Stimulated activated naive CD8-positive, alpha-beta T cell treated with anti-CD3 and anti-CD28 coated beads, Interleukin-15, Interleukin-2, amounts not matched to agents 100 ng/mL and 50 ng/mL, for 24 hours (primary cell): ENCODE results near the gene ITPKA.

Experiments used
- H3K27ac Mint-ChIP-seq: one replicate; pipeline ENCODE4 v1.8.0; 2021; ENCODE audit warnings: mild to moderate bottlenecking, mixed read lengths
- H3K27me3 Mint-ChIP-seq: one replicate; pipeline ENCODE4 v1.8.0; 2021; ENCODE audit warnings: mixed read lengths
- H3K36me3 Mint-ChIP-seq: one replicate; pipeline ENCODE4 v1.8.0; 2021; ENCODE audit warnings: low read depth, mixed read lengths
- H3K4me1 Mint-ChIP-seq: one replicate; pipeline ENCODE4 v1.8.0; 2021; ENCODE audit warnings: low read depth, mixed read lengths
- H3K4me3 Mint-ChIP-seq: one replicate; pipeline ENCODE4 v1.8.0; 2021; ENCODE audit warnings: mild to moderate bottlenecking, mixed read lengths
- H3K9me3 Mint-ChIP-seq: one replicate; pipeline ENCODE4 v1.8.0; 2021; ENCODE audit warnings: mixed read lengths

Gene ITPKA

DNA sequence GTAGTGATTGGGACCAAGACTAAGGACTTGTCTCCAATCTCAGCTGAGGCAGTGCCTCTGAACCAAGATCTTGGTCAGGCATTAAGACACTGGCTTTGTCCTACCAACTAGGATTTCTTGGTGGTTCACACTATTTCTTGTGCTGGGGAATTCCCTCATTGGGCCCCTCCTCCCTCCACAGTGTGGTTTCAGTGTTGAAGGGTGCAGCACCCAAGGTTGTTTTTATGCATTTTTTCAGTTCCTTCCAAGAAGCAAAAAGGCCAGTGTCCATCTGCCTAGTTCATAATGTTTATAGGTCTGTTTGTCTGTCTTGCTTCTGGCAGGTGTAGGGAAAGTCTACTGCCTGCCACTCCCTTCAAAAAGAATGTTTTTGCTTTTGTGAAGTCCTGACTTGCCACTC lies 10.6 kb upstream of the ITPKA start:
- peaks cover 5% of the 10 kb centered on the region for H3K27me3 Mint-ChIP-seq
- H3K4me1 Mint-ChIP-seq = peaks cover 30% of the 10 kb centered on the region
- no peaks in the 10 kb centered on the region for H3K9me3 Mint-ChIP-seq
- peak overlapping the region; percentile 31 for H3K27ac Mint-ChIP-seq
- H3K4me3 Mint-ChIP-seq = peak overlapping the region; percentile 66
- peaks cover 46% of the 10 kb centered on the region for H3K36me3 Mint-ChIP-seq

DNA sequence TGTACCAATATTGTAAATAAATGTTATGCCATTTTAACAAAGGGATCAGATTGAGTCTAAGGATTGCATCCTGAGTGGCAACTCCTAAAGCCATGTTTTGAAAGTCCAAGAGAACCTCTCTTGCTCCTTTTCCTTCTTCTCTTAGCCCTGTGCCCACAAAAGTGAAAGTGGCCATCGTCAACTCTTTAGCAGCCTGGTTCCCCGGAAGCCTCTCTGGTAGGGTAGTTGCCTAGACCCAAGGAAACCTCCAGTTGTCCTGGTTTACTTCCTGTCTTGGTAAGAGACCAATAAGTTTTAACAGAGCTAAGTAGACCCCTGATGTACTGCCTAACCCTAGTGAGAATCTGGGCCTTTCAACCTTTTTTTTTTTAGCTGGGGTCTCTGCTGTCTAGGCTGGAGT lies 10.2 kb upstream of the ITPKA start:
- Mint-ChIP-seq H3K4me3 (peak overlapping the region; percentile 66), H3K27me3 (peaks cover 5% of the 10 kb centered on the region), H3K9me3 (no peaks in the 10 kb centered on the region), H3K4me1 (peaks cover 32% of the 10 kb centered on the region), H3K27ac (peak overlapping the region; percentile 31), H3K36me3 (peaks cover 44% of the 10 kb centered on the region)

- H3K27me3 Mint-ChIP-seq = peaks cover 5% of the 10 kb centered on the region
- H3K4me1 Mint-ChIP-seq = peaks cover 32% of the 10 kb centered on the region
- no peak overlapping the region for H3K4me3 Mint-ChIP-seq
- peaks cover under 1% of the 10 kb centered on the region for H3K9me3 Mint-ChIP-seq
- no peak overlapping the region for H3K27ac Mint-ChIP-seq
- peaks cover 32% of the 10 kb centered on the region for H3K36me3 Mint-ChIP-seq
These were observed 8.6 kb upstream of the ITPKA start for GRCh38 chr15:41484937-41485625.

DNA sequence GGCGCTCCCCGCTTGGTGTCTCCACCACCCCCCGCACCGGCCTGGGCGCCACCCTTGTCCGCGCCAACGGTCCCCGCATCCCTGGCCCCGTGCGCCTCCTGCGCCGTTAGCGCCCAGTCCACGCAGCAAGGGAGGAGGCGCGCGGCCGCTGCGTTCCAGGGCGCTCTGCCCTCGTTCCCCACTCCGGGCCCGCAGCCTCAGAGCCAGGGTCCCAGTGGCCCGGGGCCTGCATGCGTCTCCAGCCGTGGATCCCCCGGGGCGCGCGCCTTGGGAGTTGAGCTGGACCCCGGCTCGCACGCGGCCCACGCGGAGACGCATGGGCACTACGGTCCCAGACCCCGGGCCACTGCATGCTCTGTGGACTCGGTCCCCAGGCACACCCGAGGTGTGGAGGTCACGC lies 7.4 kb upstream of the ITPKA start:
- Mint-ChIP-seq H3K4me1 (peaks cover 42% of the 10 kb centered on the region), H3K27ac (no peak overlapping the region), H3K4me3 (no peak overlapping the region), H3K36me3 (peaks cover 23% of the 10 kb centered on the region), H3K27me3 (peaks cover 7% of the 10 kb centered on the region), H3K9me3 (peaks cover 4% of the 10 kb centered on the region)

DNA sequence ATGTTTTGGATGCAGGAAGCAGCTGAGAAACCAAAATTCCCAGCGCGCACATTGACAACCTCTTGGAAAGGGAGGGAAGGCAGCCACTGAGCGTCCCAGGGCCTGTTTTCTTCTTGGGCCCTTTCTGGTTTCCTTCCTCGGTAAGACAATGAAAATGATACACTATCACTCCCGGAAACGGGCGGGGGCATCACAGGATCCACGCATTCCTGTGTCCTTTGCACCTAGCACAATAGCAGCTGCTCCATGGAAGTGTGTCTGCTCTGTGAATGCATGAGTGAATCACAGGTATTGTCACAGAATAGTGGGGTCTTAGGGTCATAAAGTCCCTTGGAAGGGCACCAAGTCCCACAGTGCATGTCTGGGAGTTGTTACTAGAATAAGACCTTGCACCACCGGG lies 6.3 kb upstream of the ITPKA start:
- peaks cover 51% of the 10 kb centered on the region for H3K4me1 Mint-ChIP-seq
- peaks cover 4% of the 10 kb centered on the region for H3K9me3 Mint-ChIP-seq
- peaks cover 15% of the 10 kb centered on the region for H3K27me3 Mint-ChIP-seq
- no peak overlapping the region for H3K4me3 Mint-ChIP-seq
- H3K27ac Mint-ChIP-seq = peak overlapping the region; percentile 89
- peaks cover 13% of the 10 kb centered on the region for H3K36me3 Mint-ChIP-seq

DNA sequence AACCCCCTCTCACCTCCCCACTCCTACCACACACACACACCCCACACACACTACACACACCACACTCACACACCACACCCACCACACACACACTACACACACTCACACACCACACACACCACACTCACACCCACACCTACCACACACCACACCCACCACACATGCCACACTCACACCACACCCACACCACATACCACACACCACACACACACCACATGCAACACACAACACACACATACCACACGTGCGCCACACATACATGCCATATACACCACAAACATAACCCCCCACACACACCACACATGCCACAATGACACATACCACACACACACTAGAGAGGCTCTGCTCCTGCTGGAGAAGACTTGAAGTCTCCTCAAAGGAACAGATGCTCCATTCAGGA lies 5.9 kb upstream of the ITPKA start:
- Mint-ChIP-seq H3K4me3 (peak overlapping the region; percentile 74), H3K27me3 (peaks cover 19% of the 10 kb centered on the region), H3K4me1 (peaks cover 52% of the 10 kb centered on the region), H3K27ac (peak overlapping the region; percentile 89), H3K9me3 (peaks cover 4% of the 10 kb centered on the region), H3K36me3 (peaks cover 11% of the 10 kb centered on the region)

DNA sequence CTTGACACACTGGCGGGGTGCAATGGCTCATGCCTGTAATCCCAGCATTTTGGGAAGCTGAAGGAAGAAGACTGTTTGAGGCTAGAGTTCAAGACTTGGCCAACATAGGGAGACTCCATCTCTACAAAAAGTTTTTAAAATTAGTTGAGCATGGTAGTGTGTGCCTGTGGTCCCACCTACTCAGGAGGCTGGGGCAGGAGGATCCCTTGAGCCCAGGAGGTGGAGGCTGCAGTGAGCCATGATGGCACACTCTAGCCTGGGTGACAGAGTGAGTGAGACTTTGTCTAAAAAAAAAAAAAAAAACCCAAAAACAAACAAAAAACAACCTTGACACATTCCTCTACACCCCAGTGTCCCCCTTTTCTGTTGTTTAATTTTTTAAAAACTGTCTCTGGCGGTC lies 4.0 kb upstream of the ITPKA start:
- H3K9me3 Mint-ChIP-seq = peaks cover 4% of the 10 kb centered on the region
- peaks cover 21% of the 10 kb centered on the region for H3K27me3 Mint-ChIP-seq
- H3K27ac Mint-ChIP-seq = no peak overlapping the region
- no peak overlapping the region for H3K4me3 Mint-ChIP-seq
- peaks cover 9% of the 10 kb centered on the region for H3K36me3 Mint-ChIP-seq
- H3K4me1 Mint-ChIP-seq = peaks cover 43% of the 10 kb centered on the region

GRCh38 chr15:41490355-41490754 lies 3.3 kb upstream of the ITPKA start:
- Mint-ChIP-seq H3K4me3 (peak overlapping the region; percentile 23), H3K4me1 (peaks cover 47% of the 10 kb centered on the region), H3K9me3 (peaks cover 4% of the 10 kb centered on the region), H3K36me3 (peaks cover 9% of the 10 kb centered on the region), H3K27ac (peak overlapping the region; percentile 64), H3K27me3 (peaks cover 25% of the 10 kb centered on the region)

DNA sequence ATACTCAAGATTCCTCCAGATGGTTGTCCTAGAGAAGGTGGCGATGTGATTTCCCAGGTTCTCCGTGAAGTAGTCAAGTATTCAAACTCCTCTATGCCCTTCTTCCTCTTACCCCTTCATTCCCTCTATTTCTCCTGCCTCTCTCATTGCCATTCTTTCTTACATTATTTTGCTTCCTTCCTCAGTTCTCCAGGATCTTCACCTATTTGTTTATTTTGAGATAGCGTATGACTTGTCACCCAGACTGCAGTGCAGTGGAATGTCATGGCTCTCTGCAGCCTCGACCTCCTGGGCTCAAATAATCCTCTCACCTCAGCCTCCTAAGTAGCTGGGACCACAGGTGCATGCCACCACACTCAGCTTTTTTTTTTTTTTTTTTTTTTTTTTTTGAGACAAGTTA lies 1.8 kb upstream of the ITPKA start:
- no peak overlapping the region for H3K4me3 Mint-ChIP-seq
- H3K27ac Mint-ChIP-seq = no peak overlapping the region
- peaks cover 47% of the 10 kb centered on the region for H3K4me1 Mint-ChIP-seq
- peaks cover 9% of the 10 kb centered on the region for H3K36me3 Mint-ChIP-seq
- peaks cover 4% of the 10 kb centered on the region for H3K9me3 Mint-ChIP-seq
- H3K27me3 Mint-ChIP-seq = peaks cover 32% of the 10 kb centered on the region

GRCh38 chr15:41492597-41493204 lies 973 bp upstream of the ITPKA start:
- Mint-ChIP-seq H3K27me3 (peaks cover 40% of the 10 kb centered on the region), H3K27ac (peak overlapping the region; percentile 61), H3K9me3 (peaks cover 4% of the 10 kb centered on the region), H3K4me1 (peaks cover 46% of the 10 kb centered on the region), H3K36me3 (peaks cover 9% of the 10 kb centered on the region), H3K4me3 (peak overlapping the region; percentile 73)

DNA sequence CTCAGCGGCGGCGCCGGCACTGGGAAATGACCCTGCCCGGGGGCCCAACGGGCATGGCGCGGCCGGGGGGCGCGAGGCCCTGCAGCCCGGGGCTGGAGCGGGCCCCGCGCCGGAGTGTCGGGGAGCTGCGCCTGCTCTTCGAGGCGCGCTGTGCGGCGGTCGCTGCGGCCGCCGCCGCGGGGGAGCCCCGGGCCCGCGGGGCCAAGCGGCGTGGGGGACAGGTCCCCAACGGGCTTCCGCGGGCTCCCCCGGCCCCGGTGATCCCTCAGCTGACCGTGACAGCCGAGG lies 172 bp downstream of the ITPKA start:
- peaks cover 36% of the 10 kb centered on the region for H3K4me1 Mint-ChIP-seq
- no peak overlapping the region for H3K4me3 Mint-ChIP-seq
- peaks cover 4% of the 10 kb centered on the region for H3K9me3 Mint-ChIP-seq
- peaks cover 4% of the 10 kb centered on the region for H3K36me3 Mint-ChIP-seq
- H3K27me3 Mint-ChIP-seq = peaks cover 47% of the 10 kb centered on the region
- no peak overlapping the region for H3K27ac Mint-ChIP-seq

GRCh38 chr15:41494190-41494921 lies 682 bp downstream of the ITPKA start:
- Mint-ChIP-seq H3K27me3 (peaks cover 52% of the 10 kb centered on the region), H3K36me3 (peaks cover 4% of the 10 kb centered on the region), H3K27ac (no peak overlapping the region), H3K4me3 (peak overlapping the region; percentile 62), H3K9me3 (peaks cover 4% of the 10 kb centered on the region), H3K4me1 (peaks cover 36% of the 10 kb centered on the region)

DNA sequence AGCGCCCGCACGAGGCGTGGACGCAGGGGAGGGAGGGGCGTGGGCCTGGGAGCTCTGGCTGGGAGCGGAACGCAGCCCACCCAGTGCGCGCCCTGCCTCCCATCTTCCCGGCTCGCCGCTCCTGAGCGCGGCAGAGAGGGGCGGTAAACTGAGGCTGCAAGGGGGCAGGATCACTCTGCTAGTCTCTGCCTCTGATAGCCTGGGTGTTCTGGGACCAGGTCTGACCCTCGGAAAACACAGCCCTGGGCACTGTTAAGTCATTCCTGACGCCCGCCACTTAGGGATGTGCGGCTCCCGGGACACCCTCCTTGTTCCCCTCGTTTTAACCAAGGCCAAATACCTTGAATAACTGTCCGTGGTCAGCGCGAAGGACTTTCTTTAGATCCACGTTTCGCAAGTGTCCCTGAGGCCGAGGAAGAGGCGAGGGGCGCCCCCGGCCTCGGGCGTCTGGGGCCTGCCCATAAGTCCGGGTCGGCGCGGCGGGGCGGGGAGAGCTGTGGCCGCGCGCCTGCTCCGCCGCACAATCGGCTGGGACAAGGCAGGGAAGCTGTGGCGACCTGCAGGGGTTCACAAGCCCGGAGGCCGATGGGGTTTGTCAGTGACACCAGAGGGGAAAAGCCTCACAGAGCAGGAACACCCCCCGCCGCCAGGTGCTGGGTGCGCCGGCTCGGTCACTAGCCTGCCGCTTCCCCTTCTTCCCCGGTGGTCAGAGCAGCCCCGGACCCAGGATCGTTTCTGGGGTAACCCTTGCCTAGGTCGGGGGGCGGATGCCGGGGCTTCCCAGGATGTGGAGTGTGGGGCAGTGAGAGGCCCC lies 1.5 kb downstream of the ITPKA start:
- peaks cover 3% of the 10 kb centered on the region for H3K36me3 Mint-ChIP-seq
- peaks cover 3% of the 10 kb centered on the region for H3K9me3 Mint-ChIP-seq
- H3K4me1 Mint-ChIP-seq = peaks cover 32% of the 10 kb centered on the region
- peak overlapping the region; percentile 65 for H3K4me3 Mint-ChIP-seq
- peaks cover 58% of the 10 kb centered on the region for H3K27me3 Mint-ChIP-seq
- no peak overlapping the region for H3K27ac Mint-ChIP-seq

DNA sequence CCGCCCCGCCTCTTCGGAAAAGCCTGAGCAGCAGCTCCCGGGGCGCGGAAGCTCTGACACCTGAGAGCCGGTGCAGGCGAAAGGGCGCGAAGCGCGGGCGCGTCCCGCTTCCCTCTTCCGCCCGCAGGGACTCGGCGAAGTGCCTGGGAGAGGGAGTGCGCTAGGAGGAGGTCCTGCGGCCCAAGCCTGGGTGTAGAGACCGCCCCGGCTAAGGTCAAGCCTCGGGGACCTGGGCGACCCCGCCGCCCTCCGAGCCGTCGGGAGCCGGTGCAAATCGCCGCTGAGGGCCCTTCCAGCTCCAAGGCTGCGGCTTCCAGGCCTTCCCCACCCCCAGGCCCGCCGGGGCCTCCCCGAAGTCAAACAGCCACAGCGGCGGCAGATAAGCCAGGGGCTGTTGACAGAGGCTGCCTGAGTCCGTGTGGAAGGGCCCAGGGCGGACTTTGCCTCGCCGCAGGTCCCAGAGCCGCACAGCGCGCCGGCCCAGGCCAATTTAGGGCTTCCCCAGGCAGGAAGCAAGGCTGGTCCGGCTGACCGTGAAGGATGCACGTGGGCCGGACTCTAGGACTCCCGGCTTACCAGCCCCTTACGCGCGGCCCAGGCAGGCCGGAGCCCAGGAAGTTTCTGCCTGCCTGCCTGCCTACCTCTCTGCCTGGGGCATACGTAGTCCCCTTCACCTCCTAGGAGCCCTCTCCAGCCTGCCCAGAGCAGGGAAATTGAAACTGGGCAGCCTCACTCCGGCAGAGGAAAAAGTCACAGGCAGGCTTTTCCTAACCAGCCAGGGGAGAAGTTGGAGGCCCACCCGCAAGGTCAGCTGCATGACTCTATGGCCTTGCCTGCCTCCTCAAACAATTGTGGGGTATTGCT lies 2.3 kb downstream of the ITPKA start:
- Mint-ChIP-seq H3K27ac (no peak overlapping the region), H3K4me3 (peak overlapping the region; percentile 65), H3K36me3 (no peaks in the 10 kb centered on the region), H3K9me3 (no peaks in the 10 kb centered on the region), H3K4me1 (peaks cover 28% of the 10 kb centered on the region), H3K27me3 (peaks cover 67% of the 10 kb centered on the region)
